Karpas-422 (cell line): ENCODE data around the gene PLEKHM1. TPM values are rescaled to one million over a fixed set of nuclear protein-coding genes. Genes with fewer than 3 reads are reported as not detected.

ENCODE experiments used
- DNase-seq: peaks from one replicate; pipeline ENCODE4 v3.0.0-alpha.2; 2015
- H2AFZ ChIP-seq: fragments of 200-600 bp; sonication (generic); 2 replicates; pipeline ENCODE4 v1.6.1; 2014; ENCODE audit warnings: antibody characterized with exemption, low read length, mixed read lengths
- H3K27ac ChIP-seq: fragments of 200-600 bp; sonication (generic); 2 replicates; pipeline ENCODE4 v1.5.1; 2014; ENCODE audit warnings: mild to moderate bottlenecking, low read length, moderate library complexity
- H3K27me3 ChIP-seq: fragments of 200-600 bp; sonication (generic); 2 replicates; pipeline ENCODE4 v1.6.1; 2014; ENCODE audit warnings: low read length, mixed read lengths
- H3K36me3 ChIP-seq: fragments of 200-600 bp; sonication (generic); 2 replicates; pipeline ENCODE4 v1.6.1; 2014; ENCODE audit warnings: low read length, mixed read lengths; ENCODE audit not compliant: insufficient read depth
- H3K4me1 ChIP-seq: fragments of 200-600 bp; sonication (generic); 2 replicates; pipeline ENCODE4 v1.6.1; 2014; ENCODE audit warnings: mild to moderate bottlenecking, low read length, mixed read lengths
- H3K4me2 ChIP-seq: fragments of 200-600 bp; sonication (generic); 2 replicates; pipeline ENCODE4 v1.6.1; 2014; ENCODE audit warnings: low read length, low read depth, mild to moderate bottlenecking; ENCODE audit not compliant: poor library complexity, severe bottlenecking
- H3K4me3 ChIP-seq: fragments of 200-600 bp; sonication (generic); 2 replicates; pipeline ENCODE4 v1.5.1; 2014; ENCODE audit warnings: mild to moderate bottlenecking, antibody characterized with exemption, low read length, mixed read lengths
- H3K79me2 ChIP-seq: fragments of 200-600 bp; sonication (generic); 2 replicates; pipeline ENCODE4 v1.6.1; 2014; ENCODE audit warnings: mild to moderate bottlenecking, low read length, mixed read lengths
- H3K9ac ChIP-seq: fragments of 200-600 bp; sonication (generic); 2 replicates; pipeline ENCODE4 v1.6.0; 2014; ENCODE audit warnings: low read length
- H3K9me2 ChIP-seq: fragments of 200-600 bp; sonication (generic), shearing (Covaris generic); replicated peaks from 2 replicates; pipeline ENCODE4 v1.6.0; 2014; ENCODE audit warnings: mild to moderate bottlenecking, low read length, moderate library complexity; ENCODE audit not compliant: insufficient read depth
- H3K9me3 ChIP-seq: fragments of 300-700, 200-600 bp; sonication (generic); 2 replicates; pipeline ENCODE4 v1.6.1; 2014; ENCODE audit warnings: low read length, mixed read lengths
- H4K20me1 ChIP-seq: fragments of 200-600 bp; sonication (generic); 2 replicates; pipeline ENCODE4 v1.6.1; 2014; ENCODE audit warnings: mild to moderate bottlenecking, antibody characterized with exemption, low read length, low read depth; ENCODE audit not compliant: insufficient read depth
- total RNA-seq: library from RNA; depleted of rRNA; stranded (reverse); fragments of >200 nt; shearing (Covaris generic); gene quantifications from 2 replicates; pipeline ENCODE4 v1.2.3, GENCODE V29; 2014; ENCODE audit warnings: low replicate concordance

PLEKHM1 gene
- total RNA-seq, 1 experiment from 2014 or later = 43.1 TPM

DNA sequence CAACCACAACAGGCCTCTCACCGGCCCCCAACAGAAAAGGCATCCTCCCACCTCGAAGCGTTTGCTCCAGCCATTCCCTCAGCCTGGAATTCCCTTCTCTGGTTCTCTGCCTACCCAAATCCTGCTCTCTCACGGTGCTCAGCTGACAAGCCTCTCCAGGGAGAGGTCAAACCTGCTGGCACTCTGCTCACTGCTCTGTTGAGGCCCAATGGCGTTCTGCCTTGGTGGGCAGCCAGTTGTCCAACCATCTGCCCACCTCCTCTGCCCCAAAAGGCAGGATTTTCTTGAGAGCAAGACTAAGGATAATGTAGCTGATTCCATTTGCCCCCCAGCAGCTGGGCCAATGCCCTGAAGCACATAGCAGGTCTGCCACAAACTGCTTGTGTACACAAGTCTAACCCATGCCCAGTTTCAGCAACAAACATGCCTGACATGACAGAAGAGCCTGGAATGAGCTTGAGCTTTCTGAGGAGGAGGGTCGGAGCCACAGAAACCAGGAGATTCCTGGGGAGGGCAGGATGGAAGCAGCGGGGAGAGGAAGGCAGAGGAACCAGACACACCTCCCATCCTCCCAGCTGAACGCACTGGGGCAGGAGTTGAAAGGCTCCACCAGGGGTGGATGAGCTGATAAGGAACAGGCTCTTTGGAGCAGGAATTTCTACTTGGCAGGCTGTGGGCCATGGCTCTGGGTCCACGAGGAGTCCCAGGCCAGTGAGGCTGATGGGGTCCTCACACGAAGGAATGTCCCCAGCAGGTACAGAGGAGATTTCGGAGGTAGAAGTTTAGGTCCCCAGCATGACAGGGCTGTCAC, 81.7 kb downstream of the PLEKHM1 start:
- Histone ChIP-seq H3K79me2 (peaks cover 48% of the 10 kb centered on the region), H3K4me1 (peaks cover 54% of the 10 kb centered on the region), H3K9ac (peak overlapping the region; percentile 88), H3K4me2 (peak overlapping the region; percentile 87), H3K4me3 (peak overlapping the region; percentile 86), H3K27ac (peak overlapping the region; percentile 83), H3K9me3 (no peaks in the 10 kb centered on the region), H2AFZ (no peak overlapping the region), H4K20me1 (peaks cover 11% of the 10 kb centered on the region), H3K27me3 (no peaks in the 10 kb centered on the region), H3K9me2 (no peaks in the 10 kb centered on the region), H3K36me3 (peaks cover 18% of the 10 kb centered on the region; the same call in 1 of the 2 replicates)
- DNase-seq = no peak

GRCh38 chr17:45406107-45406506, 84.4 kb downstream of the PLEKHM1 start:
- Histone ChIP-seq H3K4me3 (no peak overlapping the region), H3K4me1 (peaks cover 28% of the 10 kb centered on the region), H3K27ac (no peak overlapping the region), H3K9ac (no peak overlapping the region), H4K20me1 (peaks cover 11% of the 10 kb centered on the region), H3K79me2 (peaks cover 45% of the 10 kb centered on the region), H3K4me2 (no peak overlapping the region), H3K36me3 (peaks cover 22% of the 10 kb centered on the region; the same call in 1 of the 2 replicates), H2AFZ (no peak overlapping the region), H3K9me2 (no peaks in the 10 kb centered on the region), H3K27me3 (no peaks in the 10 kb centered on the region), H3K9me3 (no peaks in the 10 kb centered on the region)
- DNase-seq = no peak

GRCh38 chr17:45405250-45406086, 85.1 kb downstream of the PLEKHM1 start:
- H3K27me3 ChIP-seq = no peaks in the 10 kb centered on the region
- peaks cover 11% of the 10 kb centered on the region for H4K20me1 ChIP-seq
- no peak overlapping the region for H2AFZ ChIP-seq
- no peaks in the 10 kb centered on the region for H3K9me2 ChIP-seq
- H3K9ac ChIP-seq = no peak overlapping the region
- H3K9me3 ChIP-seq = no peaks in the 10 kb centered on the region
- H3K4me2 ChIP-seq = no peak overlapping the region
- H3K4me1 ChIP-seq = peaks cover 22% of the 10 kb centered on the region
- peaks cover 22% of the 10 kb centered on the region; the same call in 1 of the 2 replicates for H3K36me3 ChIP-seq
- no peak overlapping the region for H3K4me3 ChIP-seq
- H3K27ac ChIP-seq = no peak overlapping the region
- peak; percentile 80 for DNase-seq
- H3K79me2 ChIP-seq = peaks cover 39% of the 10 kb centered on the region

DNA sequence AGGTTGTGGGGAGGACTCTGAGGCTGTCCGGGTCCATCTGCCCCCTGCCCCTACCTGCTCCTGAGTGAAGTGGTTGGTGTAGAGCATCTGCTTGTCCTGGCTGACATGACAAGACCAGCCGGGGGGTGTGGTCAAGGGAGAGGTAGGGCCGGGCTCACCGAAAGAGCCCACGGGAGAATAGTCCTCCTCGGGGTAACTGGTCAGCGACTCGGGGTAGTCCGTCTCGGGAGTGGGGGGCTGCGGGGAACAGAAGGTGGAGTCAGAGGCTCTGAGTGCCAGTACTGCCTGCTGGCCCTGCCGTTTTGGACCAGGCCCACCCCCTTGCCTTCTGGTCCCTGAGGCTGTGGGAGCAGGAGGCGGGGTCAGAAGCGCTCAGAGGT, 85.7 kb downstream of the PLEKHM1 start:
- H4K20me1 ChIP-seq = peaks cover 11% of the 10 kb centered on the region
- peaks cover 33% of the 10 kb centered on the region for H3K79me2 ChIP-seq
- H3K4me1 ChIP-seq = peaks cover 20% of the 10 kb centered on the region
- no peaks in the 10 kb centered on the region for H3K9me2 ChIP-seq
- no peak overlapping the region for H3K27ac ChIP-seq
- no peak overlapping the region for H3K4me2 ChIP-seq
- H3K9ac ChIP-seq = no peak overlapping the region
- no peaks in the 10 kb centered on the region for H3K9me3 ChIP-seq
- peaks cover 22% of the 10 kb centered on the region; the same call in 1 of the 2 replicates for H3K36me3 ChIP-seq
- H2AFZ ChIP-seq = no peak overlapping the region
- DNase-seq = no peak
- H3K27me3 ChIP-seq = no peaks in the 10 kb centered on the region
- no peak overlapping the region for H3K4me3 ChIP-seq

DNA sequence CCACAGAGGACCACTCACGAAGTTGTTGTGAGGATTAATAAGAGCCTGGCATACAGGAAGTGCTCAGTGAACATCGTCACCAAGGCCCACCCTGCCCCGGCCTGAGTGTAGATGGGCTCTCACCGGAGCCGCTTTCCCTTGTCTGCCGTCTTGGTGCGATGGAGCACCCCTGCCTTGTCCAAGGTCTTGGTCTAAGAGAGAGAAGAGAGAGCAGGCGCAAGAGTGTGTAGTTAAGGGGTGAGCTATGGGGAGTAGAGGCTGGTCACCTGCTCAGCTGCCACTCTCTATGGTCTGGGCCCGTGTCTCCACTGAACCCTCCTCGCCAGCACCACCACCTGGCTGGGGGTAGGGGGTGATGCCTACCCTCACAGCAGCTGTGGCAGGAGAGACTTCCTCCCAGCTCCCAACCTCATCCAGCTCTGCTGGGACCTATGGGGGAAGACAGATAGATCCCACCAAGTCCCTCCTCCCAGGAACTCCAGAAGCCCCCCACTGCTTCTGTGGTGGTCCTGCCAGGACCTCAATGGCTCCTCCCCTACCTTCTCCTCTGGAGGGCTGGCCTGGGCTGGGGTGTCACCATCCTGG, 86.5 kb downstream of the PLEKHM1 start:
- H3K27ac ChIP-seq = no peak overlapping the region
- H3K79me2 ChIP-seq = peaks cover 24% of the 10 kb centered on the region
- DNase-seq = no peak

GRCh38 chr17:45402916-45403315, 87.6 kb downstream of the PLEKHM1 start:
- H3K9me2 ChIP-seq = no peaks in the 10 kb centered on the region
- peaks cover 7% of the 10 kb centered on the region; the same call in 1 of the 2 replicates for H4K20me1 ChIP-seq

More for the DNA sequence above, 86.5 kb downstream of the PLEKHM1 start:
- H3K4me2 ChIP-seq = no peak overlapping the region
- no peak overlapping the region for H3K4me3 ChIP-seq
- no peaks in the 10 kb centered on the region for H3K9me3 ChIP-seq
- peaks cover 14% of the 10 kb centered on the region for H3K4me1 ChIP-seq
- no peak overlapping the region for H3K9ac ChIP-seq
- peaks cover 11% of the 10 kb centered on the region for H4K20me1 ChIP-seq
- peaks cover 22% of the 10 kb centered on the region; the same call in 1 of the 2 replicates for H3K36me3 ChIP-seq
- H3K27me3 ChIP-seq = no peaks in the 10 kb centered on the region
- H3K9me2 ChIP-seq = no peaks in the 10 kb centered on the region
- H2AFZ ChIP-seq = no peak overlapping the region

DNA sequence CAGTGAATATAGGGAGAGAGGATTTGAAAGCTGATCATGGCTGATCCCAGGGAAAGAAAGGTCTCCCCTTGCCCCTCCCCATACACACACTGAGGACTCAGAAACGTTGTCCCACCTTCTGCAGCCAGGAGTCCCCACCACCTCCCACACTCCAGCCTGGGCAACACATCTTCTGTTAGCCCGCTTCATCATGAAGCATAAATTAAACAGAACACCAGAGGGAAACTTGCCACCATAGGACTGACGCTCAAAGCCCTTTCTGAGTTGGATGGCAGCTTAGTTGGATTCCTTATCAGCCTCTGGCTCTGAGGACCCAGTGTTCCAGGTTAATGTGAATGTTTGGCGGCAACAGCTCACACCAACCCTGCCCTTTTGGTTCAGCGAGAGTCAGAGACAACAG, 91.7 kb downstream of the PLEKHM1 start:
- DNase-seq = no peak
- no peak overlapping the region for H2AFZ ChIP-seq
- H3K36me3 ChIP-seq = peaks cover 9% of the 10 kb centered on the region; the same call in 1 of the 2 replicates
- no peaks in the 10 kb centered on the region for H3K79me2 ChIP-seq
- H3K9me3 ChIP-seq = no peaks in the 10 kb centered on the region
- H3K9me2 ChIP-seq = no peaks in the 10 kb centered on the region
- H3K9ac ChIP-seq = no peak overlapping the region
- H3K27me3 ChIP-seq = no peaks in the 10 kb centered on the region
- no peak overlapping the region for H3K27ac ChIP-seq
- H3K4me1 ChIP-seq = no peaks in the 10 kb centered on the region
- no peak overlapping the region for H3K4me2 ChIP-seq
- peaks cover 3% of the 10 kb centered on the region; the same call in 1 of the 2 replicates for H4K20me1 ChIP-seq
- no peak overlapping the region for H3K4me3 ChIP-seq

More at GRCh38 chr17:45402916-45403315, 87.6 kb downstream of the PLEKHM1 start:
- Histone ChIP-seq H3K79me2 (peaks cover 14% of the 10 kb centered on the region), H3K27ac (no peak overlapping the region), H3K4me2 (no peak overlapping the region), H3K9ac (no peak overlapping the region), H3K9me3 (no peaks in the 10 kb centered on the region), H3K4me1 (peaks cover 3% of the 10 kb centered on the region), H3K36me3 (peaks cover 22% of the 10 kb centered on the region; the same call in 1 of the 2 replicates), H3K27me3 (no peaks in the 10 kb centered on the region), H2AFZ (no peak overlapping the region), H3K4me3 (no peak overlapping the region)
- no peak for DNase-seq
